GM19240 (cell line): ENCODE data around the gene FAF2.
A peak's percentile ranks its signal among the peaks of the same experiment; 100 is the strongest.
"Not testable (repeated sequence)": the region's sequence is repeated elsewhere in the genome, so short reads cannot be mapped to it uniquely, and the experiment has no call there.

Experiments
- DNase-seq: peaks from one replicate; pipeline ENCODE4 v3.0.0; 2011; ENCODE audit warnings: low spot score; ENCODE audit not compliant: insufficient read length

The FAF2 gene

DNA sequence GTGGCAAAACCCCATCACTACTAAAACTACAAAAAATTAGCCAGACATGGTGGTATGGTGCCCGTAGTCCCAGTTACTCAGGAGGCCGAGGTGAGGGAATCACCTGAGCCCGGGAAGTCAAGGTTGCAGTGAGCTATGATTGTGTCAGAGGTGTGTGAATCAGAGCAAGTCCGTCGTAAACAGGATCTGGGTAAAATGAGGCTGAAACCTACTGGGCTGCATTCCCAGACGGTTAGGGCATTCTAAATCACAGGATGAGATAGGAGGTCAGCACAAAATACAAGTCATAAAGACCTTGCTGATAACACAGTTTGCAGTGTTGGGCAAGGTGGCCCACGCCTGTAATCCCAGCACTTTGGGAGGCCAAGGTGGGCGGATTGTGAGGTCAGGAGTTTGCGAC, 29.9 kb upstream of the FAF2 start:
- no peak for DNase-seq

DNA sequence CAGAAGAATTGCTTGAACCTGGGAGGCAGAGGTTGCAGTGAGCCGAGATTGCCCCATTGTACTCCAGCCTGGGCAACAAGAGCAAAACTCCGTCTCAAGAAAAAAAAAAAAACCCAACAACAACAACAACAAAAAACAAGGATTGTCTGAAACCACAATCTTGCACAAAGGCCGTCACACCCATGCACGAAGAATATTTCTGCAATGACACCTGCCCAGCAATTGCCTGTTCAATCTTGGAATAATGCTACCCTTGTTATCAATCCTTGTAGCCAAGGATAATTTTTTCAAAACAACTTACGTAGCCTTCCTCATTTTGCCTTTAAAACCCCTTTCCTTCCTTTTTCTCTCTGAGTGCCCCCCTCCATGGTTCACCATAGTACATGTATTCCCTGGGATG, 28.1 kb upstream of the FAF2 start:
- DNase-seq, result no peak

DNA sequence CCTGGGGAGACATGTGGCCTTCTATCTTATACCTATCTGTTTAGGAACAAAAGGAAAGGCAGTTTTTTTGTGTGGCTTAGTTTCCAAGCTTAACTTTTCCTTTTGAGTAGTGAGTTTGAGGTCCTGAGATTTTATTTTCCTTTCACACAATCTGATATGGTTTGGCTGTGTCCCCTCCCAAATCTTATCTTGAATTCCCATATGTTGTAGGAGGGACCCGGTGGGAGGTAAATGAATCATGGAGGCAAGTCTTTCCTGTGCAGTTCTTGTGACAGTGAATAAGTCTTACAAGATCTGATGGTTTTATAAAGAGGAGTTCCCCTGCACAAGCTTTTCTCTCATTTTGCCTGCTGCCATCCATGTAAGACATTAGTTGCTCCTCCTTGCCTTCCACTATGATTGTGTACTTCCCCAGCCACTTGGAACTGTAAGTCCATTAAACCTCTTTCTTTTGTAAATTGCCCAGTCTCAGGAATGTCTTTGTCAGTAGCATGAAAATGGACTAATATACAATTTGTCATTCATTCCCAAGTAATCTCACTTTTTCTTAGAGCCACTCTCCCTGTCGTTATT, 27.1 kb upstream of the FAF2 start:
- no peak for DNase-seq

DNA sequence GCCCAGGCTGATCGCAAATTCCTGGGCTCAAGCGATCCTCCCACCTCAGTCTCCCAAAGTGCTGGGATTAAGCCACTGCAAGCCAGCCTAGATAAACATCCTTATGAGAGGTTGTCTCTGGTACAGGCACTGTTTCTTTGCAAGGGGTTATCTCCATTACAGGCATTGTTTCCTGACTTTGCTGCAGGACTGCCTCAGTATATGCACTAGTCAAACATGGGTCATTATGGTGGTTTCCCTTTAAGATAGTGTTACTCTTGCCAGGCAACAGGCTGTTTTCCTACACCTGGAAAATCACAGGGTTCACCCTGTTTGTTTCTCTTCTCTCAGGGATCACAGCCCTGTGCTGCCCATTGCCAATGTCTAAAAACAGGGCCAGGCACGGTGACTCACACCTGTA, 24.0 kb upstream of the FAF2 start:
- DNase-seq, result no peak

DNA sequence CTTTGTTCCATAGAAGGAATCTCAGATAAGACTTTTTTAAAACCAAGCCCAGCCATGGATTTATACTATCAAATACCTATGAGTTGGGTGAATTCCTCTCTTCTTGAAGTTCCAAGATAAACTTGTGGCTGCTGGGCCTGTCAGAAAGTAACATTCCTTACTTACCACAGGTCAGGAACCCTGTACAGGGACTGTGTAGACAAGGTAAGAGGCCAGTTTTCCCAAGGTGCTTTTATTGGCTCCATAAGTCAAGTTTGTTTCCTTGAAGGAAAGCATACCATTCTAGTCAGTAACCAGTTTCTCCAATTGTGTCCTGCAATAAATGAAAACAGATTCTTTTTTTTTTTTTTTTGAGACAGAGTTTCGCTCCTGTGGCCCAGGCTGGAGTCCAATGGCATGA, 23.0 kb upstream of the FAF2 start:
- DNase-seq, result no peak

DNA sequence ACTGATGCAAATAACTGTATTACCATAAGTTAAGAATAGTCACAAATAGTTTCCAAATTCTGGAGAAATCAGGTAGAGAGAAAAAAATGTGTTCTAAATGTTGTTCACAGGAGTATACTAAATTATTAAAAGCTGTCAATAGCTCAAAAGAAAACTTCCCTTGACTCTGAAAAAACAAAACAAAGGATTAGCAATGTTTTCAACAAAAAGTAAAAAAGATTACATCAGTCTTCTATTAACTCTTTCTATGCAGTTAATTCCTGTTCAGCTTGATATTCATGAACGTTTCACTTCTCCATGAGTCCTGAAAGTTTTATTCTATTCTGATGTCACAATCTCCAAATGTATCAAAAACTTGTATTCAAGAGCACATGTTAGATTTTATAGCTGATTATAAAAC, 22.4 kb upstream of the FAF2 start:
- no peak for DNase-seq

DNA sequence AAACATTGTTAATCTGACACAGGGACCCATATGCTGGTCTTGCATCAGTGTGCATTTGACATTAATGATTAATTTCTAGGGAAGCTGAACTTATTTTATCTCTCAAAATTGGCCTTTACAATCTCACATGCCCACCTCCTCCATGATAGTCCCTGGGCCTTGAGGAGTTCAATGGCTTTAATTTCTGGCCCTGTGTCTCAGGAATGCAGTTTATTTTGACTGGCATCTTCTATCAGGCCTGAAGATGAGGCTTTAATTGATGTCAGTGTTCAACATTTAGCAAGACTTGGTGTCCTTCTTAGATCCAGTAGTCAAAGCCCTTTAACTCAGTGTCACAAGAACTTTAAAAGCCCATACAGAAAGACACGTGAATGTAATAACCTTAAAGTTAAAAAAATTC, 21.3 kb upstream of the FAF2 start:
- no peak for DNase-seq

DNA sequence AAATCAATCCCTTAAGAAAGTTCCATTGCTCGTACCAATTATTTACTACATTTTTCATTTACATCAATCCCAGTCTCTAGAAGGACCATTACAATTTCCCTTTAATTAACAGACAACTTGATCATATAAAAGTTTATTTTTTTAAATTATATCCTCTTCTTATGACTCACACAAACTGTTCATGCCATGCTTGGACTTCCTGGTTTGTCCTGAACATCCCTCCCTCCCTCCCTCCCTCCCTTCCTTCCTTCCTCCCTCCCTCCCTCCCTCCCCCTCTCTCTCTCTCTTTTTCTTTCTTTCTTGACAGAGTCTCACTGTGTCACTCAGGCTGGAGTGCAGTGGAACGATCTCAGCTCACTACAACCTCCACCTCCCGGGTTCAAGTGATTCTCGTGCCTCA, 20.2 kb upstream of the FAF2 start:
- no peak for DNase-seq

DNA sequence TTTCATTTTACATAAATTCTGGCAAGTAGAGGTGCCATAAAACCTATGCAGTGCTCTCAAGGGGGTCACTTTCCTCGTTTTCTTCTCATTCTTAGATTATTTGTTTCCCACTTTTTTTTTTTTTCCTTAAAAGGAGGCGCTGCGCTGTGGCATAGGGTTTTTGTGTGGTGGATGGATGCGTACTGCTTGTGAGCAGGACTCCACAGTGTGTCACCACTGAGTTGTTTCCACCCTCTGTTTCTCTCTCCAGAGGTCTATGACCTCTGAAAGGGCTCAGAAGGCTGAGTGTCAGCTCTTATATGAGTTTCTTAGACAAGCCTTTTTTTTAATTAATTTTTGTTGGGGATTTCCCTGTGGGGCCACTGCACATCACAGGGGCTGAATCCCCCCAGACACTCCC, 18.2 kb upstream of the FAF2 start:
- no peak for DNase-seq

DNA sequence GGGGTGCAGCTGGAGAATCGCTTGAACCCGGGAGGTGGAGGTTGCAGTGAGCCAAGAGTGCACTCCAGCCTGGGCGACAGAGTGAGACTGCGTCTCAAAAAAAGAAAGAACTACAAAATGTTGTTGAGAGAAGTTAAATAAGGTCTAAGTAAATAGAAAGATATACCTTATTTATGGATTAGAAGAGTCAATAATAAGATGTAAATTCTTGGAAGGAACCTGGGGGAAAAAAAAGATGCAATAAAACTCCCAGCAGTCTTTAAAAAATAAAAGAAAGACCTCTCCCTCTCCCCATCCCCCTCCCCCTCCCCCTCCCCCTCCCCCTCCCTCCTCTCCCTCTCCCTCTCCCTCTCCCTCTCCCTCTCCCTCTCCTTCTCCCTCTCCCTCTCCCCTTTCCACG, 15.5 kb upstream of the FAF2 start:
- no peak for DNase-seq

DNA sequence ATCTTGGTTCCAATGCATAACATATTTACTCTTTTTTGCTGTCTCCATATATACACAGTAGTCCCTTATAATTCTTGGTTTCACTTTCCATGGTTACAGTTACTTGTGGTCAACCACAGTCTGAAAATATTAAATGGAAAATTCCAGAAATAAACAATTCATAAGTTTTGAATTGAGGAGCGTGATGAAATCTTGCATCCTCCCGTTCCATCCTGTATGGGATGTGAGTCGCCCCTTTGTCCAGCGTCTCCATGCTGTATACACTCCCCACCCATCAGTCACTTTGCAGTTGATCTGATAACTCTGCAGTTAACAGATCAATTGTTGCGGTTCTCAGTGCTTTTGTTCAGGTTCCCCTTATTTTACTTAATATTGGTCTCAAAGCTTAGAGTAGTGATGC, 11.5 kb upstream of the FAF2 start:
- DNase-seq, result no peak

DNA sequence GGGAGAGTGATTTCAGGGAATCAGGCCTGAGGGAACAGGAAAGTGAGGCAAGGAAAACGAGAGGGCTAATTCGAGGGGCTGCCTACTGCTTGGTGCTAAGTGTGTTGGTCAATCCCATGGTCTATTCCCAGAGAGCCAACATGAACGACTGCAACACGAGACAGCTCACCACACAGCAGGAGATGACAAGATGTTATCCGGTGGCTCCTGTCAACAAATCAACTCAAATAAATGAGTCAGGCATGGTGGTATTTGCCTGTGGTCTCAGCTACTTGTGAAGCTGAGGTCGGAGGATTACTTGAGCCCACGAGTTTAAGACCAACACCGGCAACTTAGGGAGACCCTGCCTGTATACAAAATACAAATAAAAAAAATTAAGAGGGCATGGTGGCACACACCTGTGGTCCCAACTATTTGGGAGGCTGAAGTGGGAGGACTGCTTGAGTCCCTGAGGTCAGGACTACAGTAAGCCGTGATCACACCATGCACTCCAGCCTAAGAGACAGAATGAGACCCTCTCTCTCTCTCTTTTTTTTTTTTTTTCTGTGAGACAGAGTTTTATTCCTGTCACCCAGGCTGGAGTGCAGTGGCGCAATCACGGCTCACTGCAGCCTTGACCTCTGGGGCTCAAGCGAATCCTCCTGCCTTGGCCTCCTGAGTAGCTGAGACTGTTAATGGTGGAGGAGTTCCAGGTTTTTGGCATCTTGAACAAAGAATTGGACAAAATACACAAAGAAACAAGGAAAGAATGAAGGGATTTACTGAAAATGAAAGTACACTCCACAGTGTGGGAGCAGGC, 9.0 kb upstream of the FAF2 start:
- no peak for DNase-seq

DNA sequence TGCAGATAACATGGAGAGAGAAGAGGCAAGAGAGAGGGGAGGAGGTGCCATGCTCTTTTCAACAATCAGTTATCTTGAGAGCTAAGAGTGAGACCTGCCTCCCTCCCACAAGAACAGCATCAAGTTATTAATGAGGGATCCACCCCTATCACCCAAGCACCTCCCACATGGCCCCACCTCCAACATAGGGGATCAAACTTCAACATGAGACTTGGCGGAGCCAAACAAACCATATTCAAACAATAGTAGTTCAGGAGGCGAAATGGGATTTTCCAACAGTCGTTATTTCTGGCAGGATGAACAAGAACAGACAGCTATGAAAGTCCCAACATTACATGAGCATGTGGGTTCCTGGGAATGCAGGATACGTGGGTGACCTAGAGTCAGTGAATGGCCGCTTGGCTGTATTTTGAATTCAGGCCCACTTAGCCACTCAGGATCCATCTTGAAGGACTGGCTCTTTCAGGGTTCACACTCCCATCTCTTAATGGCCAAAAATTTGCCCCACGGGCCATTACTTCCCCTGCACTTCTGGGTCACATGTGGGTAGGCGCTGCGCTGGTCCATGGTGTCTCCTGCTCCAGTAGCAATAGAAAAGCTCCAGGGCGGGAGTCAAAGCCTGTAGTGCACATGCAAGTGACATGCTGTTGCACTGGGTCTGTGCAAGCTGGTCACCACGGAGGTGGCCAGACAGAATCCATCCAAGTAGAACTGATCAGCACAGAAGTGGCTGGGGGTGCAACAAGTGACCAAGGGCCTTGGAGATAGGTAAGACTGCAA, 7.1 kb upstream of the FAF2 start:
- no peak for DNase-seq

DNA sequence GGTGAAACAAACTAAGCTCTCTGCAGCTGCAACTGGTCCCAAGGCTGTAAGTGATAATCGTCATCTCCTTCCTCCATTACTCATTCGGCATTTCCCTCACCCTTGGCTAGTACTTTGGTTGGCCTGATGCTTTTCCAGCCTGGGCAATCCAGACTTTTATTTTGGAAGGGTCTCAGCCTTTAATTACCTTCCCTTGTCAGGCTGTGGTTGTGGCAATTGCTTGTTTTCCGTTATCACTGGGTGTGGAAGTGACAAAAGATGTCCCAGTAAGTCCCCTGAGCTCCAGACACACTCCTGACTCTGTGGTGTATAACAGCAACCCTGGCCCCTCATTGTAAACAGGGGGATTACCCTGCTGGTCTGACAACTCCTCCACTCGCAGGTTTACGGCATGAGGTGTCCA, 6.3 kb upstream of the FAF2 start:
- DNase-seq, result no peak

DNA sequence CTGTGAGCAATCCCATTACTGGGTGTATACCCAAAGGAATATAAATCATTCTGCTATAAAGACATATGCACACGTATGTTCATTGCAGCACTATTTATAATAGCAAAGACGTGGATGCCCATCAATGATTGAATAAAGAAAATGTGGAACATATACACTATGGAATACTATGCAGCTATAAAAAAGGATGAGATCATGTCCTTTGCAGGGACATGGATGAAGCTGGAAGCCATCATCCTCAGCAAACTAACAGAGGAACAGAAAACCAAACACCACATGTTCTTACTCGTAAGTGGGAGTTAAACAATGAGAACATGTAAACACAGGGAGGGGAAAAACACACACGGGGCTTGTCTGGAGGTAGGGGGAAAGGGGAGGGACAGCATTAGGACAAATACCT, 5.3 kb upstream of the FAF2 start:
- DNase-seq, result not testable (repeated sequence)

DNA sequence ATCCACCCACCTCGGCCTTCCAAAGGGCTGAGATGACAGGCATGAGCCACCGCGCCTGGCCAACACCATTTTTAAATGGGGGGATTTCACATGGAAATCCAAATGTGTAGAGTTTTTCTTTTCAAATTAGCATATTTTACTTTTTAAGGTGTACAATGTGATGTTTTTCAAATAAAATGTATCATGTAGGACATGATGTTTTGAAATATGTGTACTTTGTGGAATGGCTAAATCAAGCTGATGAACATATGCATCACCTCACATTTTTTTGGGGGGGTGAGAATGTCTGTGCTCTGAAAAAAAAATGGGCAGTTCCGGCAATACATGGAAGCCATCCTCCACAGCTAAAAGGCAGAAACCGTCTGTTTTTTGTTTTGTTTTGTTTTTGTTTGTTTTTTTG, 3.4 kb upstream of the FAF2 start:
- DNase-seq, result no peak

DNA sequence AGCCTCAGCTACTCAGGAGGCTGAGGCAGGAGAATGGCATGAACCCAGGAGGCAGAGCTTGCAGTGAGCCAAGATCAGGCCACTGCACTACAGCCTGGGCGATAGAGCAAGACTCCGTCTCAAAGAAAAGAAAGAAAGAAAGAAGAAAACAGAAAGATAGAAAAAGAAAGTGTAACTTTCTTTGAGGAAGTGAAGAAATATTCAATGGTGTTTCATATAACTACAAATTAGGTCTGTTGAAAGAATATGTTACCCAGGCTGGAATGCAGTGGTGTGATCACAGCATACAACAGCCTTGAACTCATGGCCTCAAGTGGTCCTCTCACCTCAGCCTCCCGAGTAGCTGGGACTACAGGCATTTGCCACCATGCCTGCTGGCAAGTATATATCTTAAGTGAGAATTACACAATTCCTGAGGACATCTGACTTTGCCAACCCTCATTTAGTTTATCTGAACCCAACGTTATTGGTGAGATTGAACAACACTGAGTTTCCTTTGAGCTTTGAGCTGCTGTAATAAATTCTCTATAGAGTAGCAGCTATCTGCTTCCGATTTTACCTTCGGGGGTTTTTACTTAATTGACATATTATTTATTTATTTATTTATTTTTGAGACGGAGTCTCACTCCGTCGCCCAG, 2.0 kb upstream of the FAF2 start:
- no peak for DNase-seq

DNA sequence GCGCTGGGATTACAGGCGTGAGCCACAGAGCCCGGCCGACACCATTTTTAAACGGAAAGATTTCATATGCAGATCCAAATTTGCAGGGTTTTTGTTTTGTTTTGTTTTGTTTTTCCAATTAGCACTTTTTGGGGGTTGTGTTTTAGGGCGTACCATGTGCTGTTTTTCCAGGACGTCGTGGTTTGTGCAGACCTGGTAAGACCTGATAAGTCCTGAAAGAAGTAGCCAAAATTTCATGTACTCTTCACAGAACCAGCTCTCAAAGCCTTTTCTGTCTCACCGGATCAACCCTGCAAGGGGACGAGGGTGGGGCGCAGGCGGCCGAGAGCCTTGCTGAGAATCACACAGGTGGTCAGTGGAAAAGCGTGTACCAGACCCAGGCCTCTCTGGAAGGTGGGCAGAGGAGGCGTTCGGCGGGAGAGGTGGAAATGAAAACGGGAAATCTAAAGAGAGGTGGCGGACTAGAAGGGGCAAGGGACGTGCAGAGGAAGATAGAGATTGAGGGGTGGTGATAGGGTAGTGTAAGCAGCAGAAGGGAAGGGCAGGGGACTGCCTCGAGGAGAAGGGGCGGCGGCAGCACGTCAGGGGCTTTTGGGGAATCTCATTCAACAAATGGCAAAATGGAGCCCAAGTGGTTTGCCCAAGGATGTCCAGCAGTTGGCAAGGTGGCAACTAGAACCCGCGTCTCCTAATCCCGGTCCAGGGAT, 1.1 kb upstream of the FAF2 start:
- DNase-seq, result no peak

DNA sequence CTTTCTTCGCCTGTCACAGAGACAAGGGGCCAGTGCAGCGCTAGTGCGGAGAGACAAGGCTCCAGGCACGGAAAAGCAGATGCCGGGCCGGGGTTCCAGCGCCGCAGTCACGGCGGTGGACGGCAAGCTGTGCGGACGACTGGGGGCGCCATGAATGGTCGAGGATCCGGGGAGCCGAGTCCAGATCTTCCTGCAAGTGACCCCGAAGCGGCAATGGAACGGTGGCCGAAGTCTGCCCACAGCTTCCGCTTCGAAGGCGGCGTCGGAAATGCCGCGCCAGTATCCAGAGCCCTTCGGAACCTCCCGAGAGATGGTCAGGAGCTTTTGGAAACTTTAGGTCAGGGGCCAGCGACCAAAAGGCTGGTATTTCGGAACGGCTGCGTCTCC, 601 bp upstream of the FAF2 start:
- peak; percentile 5 for DNase-seq

DNA sequence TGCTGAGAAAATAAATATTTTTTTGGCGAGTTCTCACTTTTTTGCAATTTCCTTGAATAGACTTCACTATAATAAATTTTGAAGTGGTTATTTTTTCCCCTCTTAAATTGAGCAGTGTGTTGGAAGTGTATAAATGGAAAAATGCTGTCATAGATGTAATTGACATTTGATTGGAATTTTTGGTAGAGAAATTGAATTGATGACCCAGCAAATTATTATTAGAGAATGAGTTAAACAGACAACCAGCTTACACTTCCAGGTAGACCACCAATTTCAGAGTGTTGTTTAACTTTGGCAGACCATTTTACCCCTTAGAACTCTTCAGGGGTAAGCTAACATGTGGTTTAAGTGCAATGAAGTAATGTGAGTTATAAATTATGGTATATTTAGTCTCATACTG, 1.9 kb downstream of the FAF2 start:
- DNase-seq, result no peak

DNA sequence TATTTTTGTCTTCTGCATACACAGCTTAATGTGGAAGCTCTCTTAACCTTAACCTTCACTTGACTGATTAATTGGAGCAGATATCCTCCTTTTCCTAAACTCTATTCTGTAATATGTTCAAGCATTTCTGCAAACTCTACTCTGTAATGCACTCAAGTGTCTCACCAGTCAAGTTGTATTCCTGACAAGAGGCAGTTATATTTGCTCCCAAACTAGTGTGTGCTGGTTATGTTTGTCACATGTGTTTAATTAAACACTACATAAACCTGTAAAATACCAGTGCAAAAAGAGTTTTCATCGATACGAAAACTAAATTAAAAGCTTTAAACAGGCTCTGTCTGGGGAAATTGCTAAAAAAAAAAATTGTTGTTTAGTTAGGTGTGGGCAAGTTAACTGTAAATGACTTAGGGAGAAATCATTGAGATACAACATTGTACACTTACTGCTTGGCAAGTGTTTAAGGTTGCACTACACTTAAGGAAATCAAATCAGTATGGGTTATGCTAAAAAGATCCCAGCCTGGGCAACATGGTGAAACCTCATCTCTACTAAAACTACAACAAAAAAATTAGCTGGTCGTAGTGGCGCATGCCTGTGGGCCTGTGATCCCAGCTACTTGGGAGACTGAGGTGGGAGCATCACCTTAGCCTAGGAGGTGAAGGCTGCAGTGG, 6.7 kb downstream of the FAF2 start:
- no peak for DNase-seq
